Brain microvascular endothelial cell (primary cell): ENCODE data around the gene AXIN1.
"Not testable (repeated sequence)": the region's sequence is repeated elsewhere in the genome, so short reads cannot be mapped to it uniquely, and the experiment has no call there.

Experiments used
- DNase-seq: peaks from one replicate; pipeline ENCODE4 v3.0.0-alpha.2; 2020
- H3K27ac ChIP-seq: fragments of 250-450 bp; sonication (Bioruptor Pico); 2 replicates; pipeline ENCODE4 v1.5.1; 2020; ENCODE audit warnings: mild to moderate bottlenecking, moderate library complexity
- H3K27me3 ChIP-seq: fragments of 250-450 bp; sonication (Bioruptor Pico); replicated peaks from 2 replicates; pipeline ENCODE4 v1.5.1; 2020; ENCODE audit warnings: mild to moderate bottlenecking
- H3K36me3 ChIP-seq: fragments of 250-450 bp; sonication (Bioruptor Pico); replicated peaks from 2 replicates; pipeline ENCODE4 v1.5.1; 2020; ENCODE audit warnings: mild to moderate bottlenecking
- H3K4me3 ChIP-seq: 2 replicates; pipeline ENCODE4 v1.5.1; 2011; ENCODE audit warnings: low read depth, mild to moderate bottlenecking, control low read depth, low read length, moderate library complexity
- in situ Hi-C: cut with HindIII; loops from 2 replicates; pipeline ENCODE4 v1.10.0; 2017; ENCODE audit warnings: low sequenced_read_pairs, low pct_ligation_motif_present
- TF ChIP-seq, protein P1 (sequence below): IDR thresholded peaks from 2 replicates; pipeline ENCODE4 v1.5.1; 2011; ENCODE audit warnings: low read depth, mild to moderate bottlenecking, moderate library complexity, low read length, control low read depth, inconsistent platforms; ENCODE audit errors: missing control alignments

The AXIN1 gene

DNA sequence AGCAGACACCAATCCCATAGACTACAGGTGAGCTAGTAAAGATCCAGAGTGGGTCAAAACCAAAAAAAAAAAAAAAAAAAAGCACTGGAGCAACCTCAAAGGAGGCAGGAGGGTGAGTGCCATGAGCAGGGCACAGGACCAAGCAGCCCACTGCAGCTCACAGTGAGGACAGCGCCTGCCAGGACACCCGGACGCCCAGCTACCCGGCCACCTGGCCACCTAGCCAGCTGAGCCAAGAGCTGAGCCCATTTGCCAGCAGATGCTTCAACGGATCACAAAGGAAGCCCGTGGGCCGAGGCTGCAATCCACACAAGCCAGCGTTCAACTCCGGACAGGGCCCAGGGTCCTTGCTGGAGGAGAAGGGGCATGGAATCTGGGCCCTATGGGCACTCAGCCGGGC is 15.1 kb downstream of the AXIN1 start:
- in situ Hi-C loops = no loop called here
- no peak for DNase-seq
- no peak overlapping the region for H3K27ac ChIP-seq
- H3K36me3 ChIP-seq = no peaks in the 10 kb centered on the region
- TF ChIP-seq, protein P1, sequence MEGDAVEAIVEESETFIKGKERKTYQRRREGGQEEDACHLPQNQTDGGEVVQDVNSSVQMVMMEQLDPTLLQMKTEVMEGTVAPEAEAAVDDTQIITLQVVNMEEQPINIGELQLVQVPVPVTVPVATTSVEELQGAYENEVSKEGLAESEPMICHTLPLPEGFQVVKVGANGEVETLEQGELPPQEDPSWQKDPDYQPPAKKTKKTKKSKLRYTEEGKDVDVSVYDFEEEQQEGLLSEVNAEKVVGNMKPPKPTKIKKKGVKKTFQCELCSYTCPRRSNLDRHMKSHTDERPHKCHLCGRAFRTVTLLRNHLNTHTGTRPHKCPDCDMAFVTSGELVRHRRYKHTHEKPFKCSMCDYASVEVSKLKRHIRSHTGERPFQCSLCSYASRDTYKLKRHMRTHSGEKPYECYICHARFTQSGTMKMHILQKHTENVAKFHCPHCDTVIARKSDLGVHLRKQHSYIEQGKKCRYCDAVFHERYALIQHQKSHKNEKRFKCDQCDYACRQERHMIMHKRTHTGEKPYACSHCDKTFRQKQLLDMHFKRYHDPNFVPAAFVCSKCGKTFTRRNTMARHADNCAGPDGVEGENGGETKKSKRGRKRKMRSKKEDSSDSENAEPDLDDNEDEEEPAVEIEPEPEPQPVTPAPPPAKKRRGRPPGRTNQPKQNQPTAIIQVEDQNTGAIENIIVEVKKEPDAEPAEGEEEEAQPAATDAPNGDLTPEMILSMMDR = no peak
- H3K27me3 ChIP-seq = no peaks in the 10 kb centered on the region
- H3K4me3 ChIP-seq = no peak overlapping the region

DNA sequence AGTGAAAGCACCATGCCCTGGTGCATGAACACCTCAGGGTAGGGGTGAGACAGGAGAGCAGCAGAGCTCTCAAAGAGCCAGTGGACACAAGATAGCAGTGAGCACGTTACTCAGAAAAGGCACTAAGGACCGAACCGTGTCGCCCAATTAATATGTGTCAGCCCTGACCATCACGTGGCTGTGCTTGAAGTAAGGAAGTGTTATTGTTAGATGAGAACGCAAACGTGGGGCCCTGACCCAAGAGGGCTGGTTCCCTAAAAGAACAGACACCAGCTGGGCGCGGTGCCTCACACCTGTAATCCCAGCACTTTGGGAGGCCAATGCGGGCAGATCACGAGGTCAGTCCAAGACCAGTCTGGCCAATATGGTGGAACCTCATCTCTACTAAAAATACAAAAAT is 16.3 kb downstream of the AXIN1 start:
- H3K27ac ChIP-seq = no peak overlapping the region
- in situ Hi-C loops = no loop called here
- no peak overlapping the region for H3K4me3 ChIP-seq
- TF ChIP-seq, protein P1 = no peak
- H3K36me3 ChIP-seq = no peaks in the 10 kb centered on the region
- DNase-seq = no peak
- H3K27me3 ChIP-seq = no peaks in the 10 kb centered on the region

DNA sequence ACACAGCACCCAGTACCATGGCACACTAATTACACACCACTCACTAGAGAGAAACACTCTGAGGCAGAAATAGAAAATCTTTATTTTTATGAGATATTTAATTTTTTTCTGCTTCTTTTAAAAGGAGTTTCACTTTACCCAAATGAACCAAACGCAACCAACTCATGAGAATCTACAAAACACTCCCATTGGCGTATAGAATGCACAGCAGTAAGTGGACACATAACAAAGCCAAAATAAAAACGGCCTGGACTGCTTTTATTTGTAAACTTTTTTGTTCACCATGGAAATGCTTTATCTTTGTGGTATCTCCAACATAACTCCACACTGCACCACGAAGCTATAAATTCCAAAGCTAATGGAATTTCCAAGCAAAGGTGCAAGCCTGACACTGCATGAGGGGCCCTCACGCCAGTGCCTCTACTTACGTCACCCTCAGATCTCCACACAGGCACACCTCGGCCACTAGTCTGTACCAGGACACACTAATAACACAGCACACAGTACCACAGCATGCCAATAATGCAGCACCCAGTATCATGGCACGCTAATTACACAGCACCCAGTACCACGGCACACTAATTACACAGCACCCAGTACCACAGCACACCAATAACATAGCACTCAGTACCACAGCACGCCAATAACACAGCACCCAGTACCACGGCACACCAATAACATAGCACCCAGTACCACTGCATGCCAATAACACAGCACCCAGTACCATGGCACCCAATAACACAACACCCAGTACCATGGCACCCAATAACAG is 17.5 kb downstream of the AXIN1 start:
- in situ Hi-C loops, H3K27ac ChIP-seq: not testable (repeated sequence)

DNA sequence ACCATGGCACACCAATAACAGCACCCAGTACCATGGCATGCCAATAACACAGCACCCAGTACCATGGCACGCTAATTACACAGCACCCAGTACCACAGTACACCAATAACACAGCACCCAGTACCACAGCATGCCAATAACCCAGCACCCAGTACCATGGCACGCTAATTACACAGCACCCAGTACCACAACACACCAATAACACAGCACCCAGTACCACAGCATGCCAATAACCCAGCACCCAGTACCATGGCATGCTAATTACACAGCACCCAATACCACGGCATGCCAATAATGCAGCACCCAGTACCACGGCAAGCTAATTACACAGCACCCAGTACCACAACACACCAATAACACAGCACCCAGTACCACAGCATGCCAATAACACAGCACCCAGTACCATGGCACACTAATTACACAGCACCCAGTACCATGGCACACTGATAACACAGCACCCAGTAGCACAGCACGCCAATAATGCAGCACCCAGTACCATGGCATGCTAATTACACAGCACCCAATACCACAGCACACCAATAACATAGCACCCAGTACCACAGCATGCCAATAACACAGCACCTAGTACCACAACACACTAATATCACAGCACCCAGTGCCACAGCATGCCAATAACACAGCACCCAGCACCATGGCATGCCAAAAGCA is 18.2 kb downstream of the AXIN1 start:
- H3K27me3 ChIP-seq, H3K27ac ChIP-seq, in situ Hi-C loops, DNase-seq, H3K36me3 ChIP-seq, H3K4me3 ChIP-seq: not testable (repeated sequence)

More for the DNA sequence above, 17.5 kb downstream of the AXIN1 start:
- DNase-seq, H3K27me3 ChIP-seq, H3K36me3 ChIP-seq, H3K4me3 ChIP-seq: not testable (repeated sequence)

GRCh38 chr16:333406-334094 is 19.0 kb downstream of the AXIN1 start:
- Histone ChIP-seq H3K27ac (no peak overlapping the region), H3K4me3 (no peak overlapping the region), H3K36me3 (no peaks in the 10 kb centered on the region), H3K27me3 (no peaks in the 10 kb centered on the region)
- DNase-seq = no peak
- TF ChIP-seq, protein P1 = no peak
- in situ Hi-C loops = no loop called here

GRCh38 chr16:331181-331814 is 21.2 kb downstream of the AXIN1 start:
- H3K4me3 ChIP-seq, H3K36me3 ChIP-seq, H3K27me3 ChIP-seq, in situ Hi-C loops, H3K27ac ChIP-seq: not testable (repeated sequence)
- DNase-seq = peak; percentile 44

- H3K36me3 ChIP-seq = no peaks in the 10 kb centered on the region
- H3K4me3 ChIP-seq = no peak overlapping the region
- TF ChIP-seq, protein P1 = no peak
- DNase-seq = no peak
- H3K27me3 ChIP-seq = no peaks in the 10 kb centered on the region
- no peak overlapping the region for H3K27ac ChIP-seq
- in situ Hi-C loops = no loop called here
Observed at GRCh38 chr16:330741-331140, 21.8 kb downstream of the AXIN1 start.
